H9 (cell line): ENCODE data around the gene SP8. TPM values are rescaled to one million over a fixed set of nuclear protein-coding genes. Genes with fewer than 3 reads are reported as not detected.
A peak's percentile ranks its signal among the peaks of the same experiment; 100 is the strongest.

Experiments
- DNase-seq: peaks from one replicate; pipeline ENCODE4 v3.0.0-alpha.2; 2017
- H2AFZ ChIP-seq: one replicate; pipeline ENCODE4 v1.6.1; 2013; ENCODE audit warnings: mild to moderate bottlenecking, low read length, control low read depth, moderate library complexity
- H2AK5ac ChIP-seq: 2 replicates; pipeline ENCODE4 v1.6.1; 2013; ENCODE audit warnings: low read length, control low read depth, mixed read lengths; ENCODE audit not compliant: insufficient read length
- H2BK120ac ChIP-seq: one replicate; pipeline ENCODE4 v1.6.1; 2013; ENCODE audit warnings: low read depth, mild to moderate bottlenecking, low read length, control low read depth, inconsistent platforms; ENCODE audit not compliant: poor library complexity, severe bottlenecking
- H2BK12ac ChIP-seq: 2 replicates; pipeline ENCODE4 v1.6.1; 2013; ENCODE audit warnings: low read length, control low read depth, mixed read lengths, low read depth; ENCODE audit not compliant: insufficient read length
- H2BK15ac ChIP-seq: 2 replicates; pipeline ENCODE4 v1.6.1; 2013; ENCODE audit warnings: low read depth, low read length, control low read depth
- H2BK20ac ChIP-seq: one replicate; pipeline ENCODE4 v1.6.1; 2013; ENCODE audit warnings: low read depth, mild to moderate bottlenecking, low read length, control low read depth, inconsistent platforms; ENCODE audit not compliant: poor library complexity, severe bottlenecking
- H2BK5ac ChIP-seq: 2 replicates; pipeline ENCODE4 v1.6.1; 2013; ENCODE audit warnings: low read length, control low read depth, mixed read lengths; ENCODE audit not compliant: insufficient read length
- H3K14ac ChIP-seq: 2 replicates; pipeline ENCODE4 v1.6.1; 2013; ENCODE audit warnings: low read length, control low read depth; ENCODE audit not compliant: insufficient read depth
- H3K18ac ChIP-seq: 2 replicates; pipeline ENCODE4 v1.6.1; 2013; ENCODE audit warnings: low read depth, mild to moderate bottlenecking, mixed read lengths, low read length, control low read depth; ENCODE audit not compliant: insufficient read length
- H3K23ac ChIP-seq: 2 replicates; pipeline ENCODE4 v1.6.1; 2013; ENCODE audit warnings: low read length, control low read depth, mixed read lengths, low read depth; ENCODE audit not compliant: insufficient read length
- H3K23me2 ChIP-seq: 2 replicates; pipeline ENCODE4 v1.6.1; 2013; ENCODE audit warnings: low read depth, mild to moderate bottlenecking, mixed read lengths, low read length, control low read depth; ENCODE audit not compliant: insufficient read length, poor library complexity, severe bottlenecking
- H3K27ac ChIP-seq: 2 replicates; pipeline ENCODE4 v1.5.1; 2013; ENCODE audit warnings: low read length, control low read depth, mixed read lengths, low read depth; ENCODE audit not compliant: insufficient read length
- H3K27me3 ChIP-seq: 2 replicates; pipeline ENCODE4 v1.6.1; 2013; ENCODE audit warnings: low read length, control low read depth, inconsistent platforms; ENCODE audit not compliant: insufficient read depth
- H3K4ac ChIP-seq: 2 replicates; pipeline ENCODE4 v1.6.1; 2013; ENCODE audit warnings: low read depth, mild to moderate bottlenecking, control low read depth, inconsistent platforms, low read length, moderate library complexity
- H3K4me1 ChIP-seq: 2 replicates; pipeline ENCODE4 v1.6.1; 2013; ENCODE audit warnings: low read length, control low read depth, inconsistent platforms; ENCODE audit not compliant: insufficient read depth
- H3K4me2 ChIP-seq: 2 replicates; pipeline ENCODE4 v1.6.1; 2013; ENCODE audit warnings: low read length, control low read depth, mixed read lengths; ENCODE audit not compliant: insufficient read length, insufficient read depth
- H3K56ac ChIP-seq: 2 replicates; pipeline ENCODE4 v1.6.1; 2013; ENCODE audit warnings: low read depth, mild to moderate bottlenecking, mixed read lengths, low read length, control low read depth; ENCODE audit not compliant: insufficient read length
- H3K79me1 ChIP-seq: 2 replicates; pipeline ENCODE4 v1.6.1; 2013; ENCODE audit warnings: low read depth, mild to moderate bottlenecking, moderate library complexity, low read length, control low read depth, inconsistent platforms; ENCODE audit not compliant: insufficient read depth, poor library complexity, severe bottlenecking
- H3K79me2 ChIP-seq: 2 replicates; pipeline ENCODE4 v1.6.1; 2013; ENCODE audit warnings: low read length, control low read depth, inconsistent platforms; ENCODE audit not compliant: insufficient read depth
- H3K9ac ChIP-seq: 2 replicates; pipeline ENCODE4 v1.6.1; 2013; ENCODE audit warnings: low read length, control low read depth, mixed read lengths; ENCODE audit not compliant: insufficient read length; ENCODE audit errors: extremely low read depth
- H3K9me3 ChIP-seq: one replicate; pipeline ENCODE4 v1.6.1; 2013; ENCODE audit warnings: low read depth, low read length, inconsistent platforms; ENCODE audit not compliant: control insufficient read depth
- H3T11ph ChIP-seq: one replicate; pipeline ENCODE4 v1.6.1; 2013; ENCODE audit warnings: mild to moderate bottlenecking, low read length, control low read depth, inconsistent platforms
- H4K20me1 ChIP-seq: one replicate; pipeline ENCODE4 v1.6.1; 2013; ENCODE audit not compliant: control insufficient read depth, insufficient read length, insufficient read depth
- H4K5ac ChIP-seq: 2 replicates; pipeline ENCODE4 v1.6.1; 2013; ENCODE audit warnings: low read depth, mild to moderate bottlenecking, mixed read lengths, low read length, control low read depth; ENCODE audit not compliant: insufficient read length
- H4K8ac ChIP-seq: replicated peaks from 2 replicates; pipeline ENCODE4 v1.6.1; 2013; ENCODE audit warnings: low read length, control low read depth, mixed read lengths, low read depth; ENCODE audit not compliant: insufficient read length
- H4K91ac ChIP-seq: 2 replicates; pipeline ENCODE4 v1.6.1; 2013; ENCODE audit warnings: low read depth, mild to moderate bottlenecking, moderate library complexity, mixed read lengths, low read length, control low read depth; ENCODE audit not compliant: insufficient read length
- H3K27ac Mint-ChIP-seq, 3 experiments: 2 replicates in 2 of 3; 3 replicates in 1 of 3; pipeline ENCODE4 v1.8.0; 2020 to 2021; ENCODE audit warnings: mixed read lengths in 3 of 3, mild to moderate bottlenecking in 1 of 3, moderate library complexity in 1 of 3
- H3K27me3 Mint-ChIP-seq: 2 replicates; pipeline ENCODE4 v1.8.0; 2021; ENCODE audit warnings: low read depth, mild to moderate bottlenecking, moderate library complexity, mixed read lengths
- H3K36me3 Mint-ChIP-seq, 3 experiments: 2 replicates in 2 of 3; 3 replicates in 1 of 3; pipeline ENCODE4 v1.8.0; 2020 to 2021; ENCODE audit warnings: low read depth in 3 of 3, mixed read lengths in 3 of 3; ENCODE audit not compliant: insufficient read depth in 1 of 3
- H3K4me1 Mint-ChIP-seq, 2 experiments: 2 replicates each; pipeline ENCODE4 v1.8.0; 2020; ENCODE audit warnings: mixed read lengths in 2 of 2
- H3K4me3 Mint-ChIP-seq, 2 experiments: 2 replicates in 1 of 2; 3 replicates in 1 of 2; pipeline ENCODE4 v1.8.0; 2020 to 2021; ENCODE audit warnings: mild to moderate bottlenecking in 2 of 2, mixed read lengths in 2 of 2, moderate library complexity in 1 of 2
- H3K9me3 Mint-ChIP-seq, 2 experiments: 2 replicates in 1 of 2; 3 replicates in 1 of 2; pipeline ENCODE4 v1.8.0; 2020; ENCODE audit warnings: mild to moderate bottlenecking in 2 of 2, mixed read lengths in 2 of 2, moderate library complexity in 1 of 2
- WGBS: extraction: QIAGEN DNeasy Blood & Tissue Kit; methylation state at CpG from one replicate; pipeline ENCODE4 v1.1.7; 2013; ENCODE audit warnings: missing lambda C conversion rate, low lambda C conversion rate, mixed read lengths; ENCODE audit not compliant: insufficient read length; ENCODE audit errors: extremely low coverage; 5-methylcytosine and 5-hydroxymethylcytosine counted together
- total RNA-seq: library from RNA; stranded (reverse); gene quantifications from 2 replicates; pipeline ENCODE4 v1.2.1, GENCODE V29; 2021
- TF ChIP-seq, protein P1 (sequence below): fragments of 200-600 bp; sonication (generic); conservative IDR thresholded peaks from 3 replicates; pipeline ENCODE4 v1.8.0; 2021; ENCODE audit warnings: antibody characterized with exemption, mild to moderate bottlenecking

Gene SP8
- total RNA-seq, 1 experiment from 2014 or later = 3.5 TPM

- Histone ChIP-seq H3K23me2 (peaks cover 25% of the 10 kb centered on the region), H3K56ac (no peak overlapping the region), H3K79me1 (no peaks in the 10 kb centered on the region), H4K8ac (no peak overlapping the region), H3K27ac (no peak overlapping the region), H2AK5ac (no peak overlapping the region), H3K4ac (no peak overlapping the region), H3K14ac (no peak overlapping the region), H3T11ph (no peak overlapping the region), H4K5ac (no peak overlapping the region), H3K18ac (no peak overlapping the region), H2AFZ (no peak overlapping the region), H3K27me3 (peaks cover 46% of the 10 kb centered on the region), H3K23ac (no peak overlapping the region), H3K79me2 (peaks cover 2% of the 10 kb centered on the region; the same call in 1 of the 2 replicates), H2BK5ac (no peak overlapping the region), H3K9ac (no peak overlapping the region), H3K4me2 (peak overlapping the region; percentile 43), H4K20me1 (no peaks in the 10 kb centered on the region), H3K4me1 (peaks cover 9% of the 10 kb centered on the region), H3K9me3 (no peaks in the 10 kb centered on the region), H2BK120ac (no peak overlapping the region), H4K91ac (no peak overlapping the region), H2BK12ac (no peak overlapping the region), H2BK15ac (no peak overlapping the region), H2BK20ac (no peak overlapping the region)
- TF ChIP-seq, protein P1, sequence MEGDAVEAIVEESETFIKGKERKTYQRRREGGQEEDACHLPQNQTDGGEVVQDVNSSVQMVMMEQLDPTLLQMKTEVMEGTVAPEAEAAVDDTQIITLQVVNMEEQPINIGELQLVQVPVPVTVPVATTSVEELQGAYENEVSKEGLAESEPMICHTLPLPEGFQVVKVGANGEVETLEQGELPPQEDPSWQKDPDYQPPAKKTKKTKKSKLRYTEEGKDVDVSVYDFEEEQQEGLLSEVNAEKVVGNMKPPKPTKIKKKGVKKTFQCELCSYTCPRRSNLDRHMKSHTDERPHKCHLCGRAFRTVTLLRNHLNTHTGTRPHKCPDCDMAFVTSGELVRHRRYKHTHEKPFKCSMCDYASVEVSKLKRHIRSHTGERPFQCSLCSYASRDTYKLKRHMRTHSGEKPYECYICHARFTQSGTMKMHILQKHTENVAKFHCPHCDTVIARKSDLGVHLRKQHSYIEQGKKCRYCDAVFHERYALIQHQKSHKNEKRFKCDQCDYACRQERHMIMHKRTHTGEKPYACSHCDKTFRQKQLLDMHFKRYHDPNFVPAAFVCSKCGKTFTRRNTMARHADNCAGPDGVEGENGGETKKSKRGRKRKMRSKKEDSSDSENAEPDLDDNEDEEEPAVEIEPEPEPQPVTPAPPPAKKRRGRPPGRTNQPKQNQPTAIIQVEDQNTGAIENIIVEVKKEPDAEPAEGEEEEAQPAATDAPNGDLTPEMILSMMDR = no peak
- DNase-seq = no peak
- H3K4me1 Mint-ChIP-seq = peaks cover 65 to 72% of the 10 kb centered on the region in 2 experiments
- H3K36me3 Mint-ChIP-seq = no peaks in the 10 kb centered on the region
- H3K27ac Mint-ChIP-seq = no peak overlapping the region
- H3K4me3 Mint-ChIP-seq = peak overlapping the region; percentile 52 to 84
- WGBS = no CpG with 5 or more reads among the region's 15 CpGs
- H3K9me3 Mint-ChIP-seq = peaks cover 0 to 4% of the 10 kb centered on the region in 2 experiments; a peak in 1 of 5 replicates
- peaks cover 86% of the 10 kb centered on the region for H3K27me3 Mint-ChIP-seq
These were observed 6.6 kb upstream of the SP8 start for GRCh38 chr7:20793248-20793647.
